T-helper 2 cell treated with Interferon-gamma antibody and Interleukin-4, amounts not matched to agents 5 μg/mL and 100 μg/mL, for 36 hours (primary cell): ENCODE measurements around the gene NPAS3.

Experiments used
- DNase-seq: peaks from one replicate; pipeline ENCODE4 v3.0.0; 2021; ENCODE audit warnings: low spot score
- H3K27ac Mint-ChIP-seq: one replicate; pipeline ENCODE4 v1.8.0; 2021; ENCODE audit warnings: mild to moderate bottlenecking, mixed read lengths
- H3K27me3 Mint-ChIP-seq: one replicate; pipeline ENCODE4 v1.8.0; 2021; ENCODE audit warnings: low read depth, mixed read lengths
- H3K36me3 Mint-ChIP-seq: one replicate; pipeline ENCODE4 v1.8.0; 2021; ENCODE audit warnings: low read depth, mixed read lengths
- H3K4me1 Mint-ChIP-seq: one replicate; pipeline ENCODE4 v1.8.0; 2021; ENCODE audit warnings: low read depth, mixed read lengths
- H3K4me3 Mint-ChIP-seq: one replicate; pipeline ENCODE4 v1.8.0; 2022; ENCODE audit warnings: mild to moderate bottlenecking, moderate library complexity, mixed read lengths
- H3K9me3 Mint-ChIP-seq: one replicate; pipeline ENCODE4 v1.8.0; 2021; ENCODE audit warnings: mixed read lengths

NPAS3 gene

GRCh38 chr14:33163109-33163508 is 224.4 kb downstream of the NPAS3 start:
- Mint-ChIP-seq H3K4me3 (no peak overlapping the region), H3K9me3 (peaks cover 4% of the 10 kb centered on the region), H3K4me1 (no peaks in the 10 kb centered on the region), H3K36me3 (no peaks in the 10 kb centered on the region), H3K27ac (no peak overlapping the region), H3K27me3 (no peaks in the 10 kb centered on the region)
- no peak for DNase-seq

GRCh38 chr14:33163600-33163999 is 224.9 kb downstream of the NPAS3 start:
- no peak for DNase-seq
- Mint-ChIP-seq H3K4me3 (no peak overlapping the region), H3K4me1 (no peaks in the 10 kb centered on the region), H3K27ac (no peak overlapping the region), H3K36me3 (no peaks in the 10 kb centered on the region), H3K27me3 (no peaks in the 10 kb centered on the region), H3K9me3 (peaks cover 2% of the 10 kb centered on the region)

- Mint-ChIP-seq H3K4me1 (no peaks in the 10 kb centered on the region), H3K36me3 (no peaks in the 10 kb centered on the region), H3K27ac (no peak overlapping the region), H3K9me3 (peaks cover 3% of the 10 kb centered on the region), H3K4me3 (no peak overlapping the region), H3K27me3 (no peaks in the 10 kb centered on the region)
- DNase-seq = no peak
Observed at GRCh38 chr14:33165144-33165925, 226.7 kb downstream of the NPAS3 start.

GRCh38 chr14:33165926-33166289 is 227.2 kb downstream of the NPAS3 start:
- no peaks in the 10 kb centered on the region for H3K27me3 Mint-ChIP-seq
- peaks cover 9% of the 10 kb centered on the region for H3K9me3 Mint-ChIP-seq
- H3K36me3 Mint-ChIP-seq = no peaks in the 10 kb centered on the region
- no peaks in the 10 kb centered on the region for H3K4me1 Mint-ChIP-seq
- no peak overlapping the region for H3K27ac Mint-ChIP-seq
- DNase-seq = no peak
- no peak overlapping the region for H3K4me3 Mint-ChIP-seq

GRCh38 chr14:33175951-33176350 is 237.3 kb downstream of the NPAS3 start:
- H3K9me3 Mint-ChIP-seq = peaks cover 10% of the 10 kb centered on the region
- DNase-seq = no peak
- H3K4me1 Mint-ChIP-seq = no peaks in the 10 kb centered on the region
- no peak overlapping the region for H3K27ac Mint-ChIP-seq
- no peak overlapping the region for H3K4me3 Mint-ChIP-seq
- no peaks in the 10 kb centered on the region for H3K27me3 Mint-ChIP-seq
- H3K36me3 Mint-ChIP-seq = no peaks in the 10 kb centered on the region

GRCh38 chr14:33184587-33184986 is 245.9 kb downstream of the NPAS3 start:
- Mint-ChIP-seq H3K4me3 (no peak overlapping the region), H3K9me3 (peaks cover 3% of the 10 kb centered on the region), H3K36me3 (no peaks in the 10 kb centered on the region), H3K4me1 (no peaks in the 10 kb centered on the region), H3K27me3 (no peaks in the 10 kb centered on the region), H3K27ac (no peak overlapping the region)
- no peak for DNase-seq

- Mint-ChIP-seq H3K27ac (no peak overlapping the region), H3K9me3 (no peaks in the 10 kb centered on the region), H3K27me3 (no peaks in the 10 kb centered on the region), H3K36me3 (no peaks in the 10 kb centered on the region), H3K4me3 (no peak overlapping the region), H3K4me1 (no peaks in the 10 kb centered on the region)
- DNase-seq = no peak
Observed at GRCh38 chr14:33186656-33187055, 248.0 kb downstream of the NPAS3 start.

GRCh38 chr14:33188880-33189279 is 250.2 kb downstream of the NPAS3 start:
- H3K9me3 Mint-ChIP-seq = no peaks in the 10 kb centered on the region
- no peaks in the 10 kb centered on the region for H3K27me3 Mint-ChIP-seq
- no peaks in the 10 kb centered on the region for H3K4me1 Mint-ChIP-seq
- no peak overlapping the region for H3K27ac Mint-ChIP-seq
- H3K4me3 Mint-ChIP-seq = no peak overlapping the region
- no peaks in the 10 kb centered on the region for H3K36me3 Mint-ChIP-seq
- DNase-seq = no peak

GRCh38 chr14:33191855-33192254 is 253.2 kb downstream of the NPAS3 start:
- H3K27me3 Mint-ChIP-seq = no peaks in the 10 kb centered on the region
- H3K27ac Mint-ChIP-seq = no peak overlapping the region
- H3K4me3 Mint-ChIP-seq = no peak overlapping the region
- H3K4me1 Mint-ChIP-seq = no peaks in the 10 kb centered on the region
- H3K9me3 Mint-ChIP-seq = no peaks in the 10 kb centered on the region
- no peaks in the 10 kb centered on the region for H3K36me3 Mint-ChIP-seq
- no peak for DNase-seq

GRCh38 chr14:33194551-33194950 is 255.9 kb downstream of the NPAS3 start:
- Mint-ChIP-seq H3K4me3 (no peak overlapping the region), H3K27me3 (no peaks in the 10 kb centered on the region), H3K4me1 (no peaks in the 10 kb centered on the region), H3K9me3 (no peaks in the 10 kb centered on the region), H3K36me3 (no peaks in the 10 kb centered on the region), H3K27ac (no peak overlapping the region)
- no peak for DNase-seq

- DNase-seq = no peak
- H3K27ac Mint-ChIP-seq = no peak overlapping the region
- H3K36me3 Mint-ChIP-seq = no peaks in the 10 kb centered on the region
Observed at GRCh38 chr14:33198684-33199083, 260.0 kb downstream of the NPAS3 start.

GRCh38 chr14:33201116-33201515 is 262.4 kb downstream of the NPAS3 start:
- no peak overlapping the region for H3K27ac Mint-ChIP-seq
- H3K4me3 Mint-ChIP-seq = no peak overlapping the region
- H3K36me3 Mint-ChIP-seq = no peaks in the 10 kb centered on the region
- H3K27me3 Mint-ChIP-seq = no peaks in the 10 kb centered on the region
- no peak for DNase-seq
- no peaks in the 10 kb centered on the region for H3K4me1 Mint-ChIP-seq
- H3K9me3 Mint-ChIP-seq = peaks cover 16% of the 10 kb centered on the region

More at GRCh38 chr14:33198684-33199083, 260.0 kb downstream of the NPAS3 start:
- Mint-ChIP-seq H3K4me1 (no peaks in the 10 kb centered on the region), H3K4me3 (no peak overlapping the region), H3K27me3 (no peaks in the 10 kb centered on the region), H3K9me3 (peaks cover 7% of the 10 kb centered on the region)

- Mint-ChIP-seq H3K4me1 (no peaks in the 10 kb centered on the region), H3K27me3 (no peaks in the 10 kb centered on the region), H3K36me3 (no peaks in the 10 kb centered on the region), H3K27ac (no peak overlapping the region), H3K9me3 (peaks cover 8% of the 10 kb centered on the region), H3K4me3 (no peak overlapping the region)
- no peak for DNase-seq
Observed at GRCh38 chr14:33206981-33207380, 268.3 kb downstream of the NPAS3 start.

GRCh38 chr14:33207467-33208017 is 268.9 kb downstream of the NPAS3 start:
- peaks cover 8% of the 10 kb centered on the region for H3K9me3 Mint-ChIP-seq
- H3K4me1 Mint-ChIP-seq = no peaks in the 10 kb centered on the region
- H3K27ac Mint-ChIP-seq = no peak overlapping the region
- no peak for DNase-seq
- no peaks in the 10 kb centered on the region for H3K27me3 Mint-ChIP-seq
- H3K4me3 Mint-ChIP-seq = no peak overlapping the region
- no peaks in the 10 kb centered on the region for H3K36me3 Mint-ChIP-seq

GRCh38 chr14:33210311-33210710 is 271.6 kb downstream of the NPAS3 start:
- DNase-seq = no peak
- H3K36me3 Mint-ChIP-seq = no peaks in the 10 kb centered on the region
- H3K4me1 Mint-ChIP-seq = no peaks in the 10 kb centered on the region
- H3K27me3 Mint-ChIP-seq = no peaks in the 10 kb centered on the region
- no peak overlapping the region for H3K4me3 Mint-ChIP-seq
- H3K9me3 Mint-ChIP-seq = no peaks in the 10 kb centered on the region
- H3K27ac Mint-ChIP-seq = no peak overlapping the region
